ENCODE results near the gene RAP1B.

DNA sequence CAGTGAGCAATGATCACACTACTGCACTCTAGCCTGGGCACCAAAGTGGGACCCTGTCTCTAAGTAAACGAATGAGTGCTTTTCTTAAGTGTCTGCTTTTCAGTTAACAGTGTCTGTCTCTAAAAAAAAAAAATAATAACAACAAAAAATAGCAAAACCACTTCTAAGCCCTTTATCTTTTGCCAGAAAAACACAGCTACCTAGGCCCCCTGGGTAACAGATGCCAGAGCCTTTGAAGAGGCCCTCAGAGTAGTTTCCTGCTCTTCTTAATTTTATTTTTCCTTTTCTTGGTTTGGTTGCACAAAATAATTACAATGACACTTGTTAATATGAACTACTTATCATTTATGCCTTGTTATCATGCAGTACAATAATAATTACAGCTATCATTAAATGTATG lies 32.8 kb upstream of the RAP1B start:
- TF ChIP-seq, protein P1, sequence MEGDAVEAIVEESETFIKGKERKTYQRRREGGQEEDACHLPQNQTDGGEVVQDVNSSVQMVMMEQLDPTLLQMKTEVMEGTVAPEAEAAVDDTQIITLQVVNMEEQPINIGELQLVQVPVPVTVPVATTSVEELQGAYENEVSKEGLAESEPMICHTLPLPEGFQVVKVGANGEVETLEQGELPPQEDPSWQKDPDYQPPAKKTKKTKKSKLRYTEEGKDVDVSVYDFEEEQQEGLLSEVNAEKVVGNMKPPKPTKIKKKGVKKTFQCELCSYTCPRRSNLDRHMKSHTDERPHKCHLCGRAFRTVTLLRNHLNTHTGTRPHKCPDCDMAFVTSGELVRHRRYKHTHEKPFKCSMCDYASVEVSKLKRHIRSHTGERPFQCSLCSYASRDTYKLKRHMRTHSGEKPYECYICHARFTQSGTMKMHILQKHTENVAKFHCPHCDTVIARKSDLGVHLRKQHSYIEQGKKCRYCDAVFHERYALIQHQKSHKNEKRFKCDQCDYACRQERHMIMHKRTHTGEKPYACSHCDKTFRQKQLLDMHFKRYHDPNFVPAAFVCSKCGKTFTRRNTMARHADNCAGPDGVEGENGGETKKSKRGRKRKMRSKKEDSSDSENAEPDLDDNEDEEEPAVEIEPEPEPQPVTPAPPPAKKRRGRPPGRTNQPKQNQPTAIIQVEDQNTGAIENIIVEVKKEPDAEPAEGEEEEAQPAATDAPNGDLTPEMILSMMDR (IDR thresholded peaks at IDR 0.05 in 2 of 3, conservative IDR thresholded peaks at IDR 0.05 in 1 of 3; ENCODE audit: insufficient read depth in 2 of 3, low read depth in 1 of 3, low read length in 3 of 3) = no peak
- TF ChIP-seq POLR2A (conservative IDR thresholded peaks at IDR 0.05) = no peak
- TF ChIP-seq, protein P2, sequence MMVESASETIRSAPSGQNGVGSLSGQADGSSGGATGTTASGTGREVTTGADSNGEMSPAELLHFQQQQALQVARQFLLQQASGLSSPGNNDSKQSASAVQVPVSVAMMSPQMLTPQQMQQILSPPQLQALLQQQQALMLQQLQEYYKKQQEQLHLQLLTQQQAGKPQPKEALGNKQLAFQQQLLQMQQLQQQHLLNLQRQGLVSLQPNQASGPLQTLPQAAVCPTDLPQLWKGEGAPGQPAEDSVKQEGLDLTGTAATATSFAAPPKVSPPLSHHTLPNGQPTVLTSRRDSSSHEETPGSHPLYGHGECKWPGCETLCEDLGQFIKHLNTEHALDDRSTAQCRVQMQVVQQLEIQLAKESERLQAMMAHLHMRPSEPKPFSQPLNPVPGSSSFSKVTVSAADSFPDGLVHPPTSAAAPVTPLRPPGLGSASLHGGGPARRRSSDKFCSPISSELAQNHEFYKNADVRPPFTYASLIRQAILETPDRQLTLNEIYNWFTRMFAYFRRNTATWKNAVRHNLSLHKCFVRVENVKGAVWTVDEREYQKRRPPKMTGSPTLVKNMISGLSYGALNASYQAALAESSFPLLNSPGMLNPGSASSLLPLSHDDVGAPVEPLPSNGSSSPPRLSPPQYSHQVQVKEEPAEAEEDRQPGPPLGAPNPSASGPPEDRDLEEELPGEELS (CRISPR knock-in tag; IDR thresholded peaks at IDR 0.05; ENCODE audit: borderline replicate concordance) = no peak
- no peak for TF ChIP-seq ZBTB8A (IDR thresholded peaks at IDR 0.05; ENCODE audit: partially characterized antibody)
- no peak for TF ChIP-seq CREM (IDR thresholded peaks at IDR 0.05; ENCODE audit: low read depth)

Data from K562 (cell line).